Suppressor macrophage treated with lipopolysaccharide for 1 hour (primary cell): Measurements from ENCODE around the gene ALKBH6.
"Not testable (repeated sequence)": the region's sequence is repeated elsewhere in the genome, so short reads cannot be mapped to it uniquely, and the experiment has no call there.

Experiments
- DNase-seq, 3 donors: peaks; one replicate each; pipeline ENCODE4 v3.0.0-alpha.2; 2020 to 2022

Gene ALKBH6

DNA sequence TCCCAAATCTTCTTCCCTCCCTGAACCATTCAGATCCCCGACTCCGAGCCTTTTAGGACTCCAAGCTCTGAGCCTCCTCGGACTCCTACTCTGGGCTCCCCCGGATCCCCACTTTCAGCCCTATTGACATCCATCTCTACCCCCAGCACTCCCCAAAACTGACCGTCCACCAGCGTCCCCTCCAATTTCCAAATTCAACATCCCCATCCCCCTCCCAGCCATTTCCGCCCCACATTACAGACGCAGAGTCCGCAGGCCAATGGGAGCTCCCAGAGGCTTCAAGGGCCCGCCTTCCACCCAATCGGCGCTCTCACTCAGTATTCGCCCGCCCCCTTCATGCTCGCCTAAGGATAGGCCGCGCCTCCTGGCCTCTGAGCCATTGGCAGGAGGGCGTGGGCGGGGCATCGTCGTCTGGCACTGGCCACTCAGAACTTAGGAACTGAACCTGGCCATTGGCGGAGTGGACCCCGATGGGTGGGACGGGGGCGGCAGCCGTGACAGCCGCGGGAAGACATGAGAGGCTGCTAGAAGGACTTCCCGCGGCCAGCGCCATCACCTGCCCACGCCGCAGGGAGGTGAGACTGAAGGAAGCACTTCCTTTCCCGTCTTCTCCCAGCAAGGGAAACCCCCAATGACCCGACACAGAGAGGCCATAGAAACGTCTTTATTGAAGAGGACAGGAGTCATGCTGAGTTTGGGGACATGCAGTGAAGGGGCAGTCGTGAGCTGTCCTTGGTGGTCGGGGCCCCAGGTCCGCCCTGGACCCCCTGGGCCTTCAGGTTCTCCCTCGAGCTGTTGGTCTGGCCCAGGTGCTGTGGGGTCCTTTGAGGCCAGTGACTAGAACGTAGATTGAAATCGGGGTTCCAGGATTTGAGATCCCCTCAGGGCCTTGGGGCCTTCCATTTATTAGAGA lies at the start of gene ALKBH6:
TSS of gene ALKBH6 (minus strand) at position 202 of the 913 bp plus-strand sequence. CDS start 816 bp downstream, outside the sequence.
- peak; percentile 100 for DNase-seq

- no peak for DNase-seq
These were observed 47.4 kb upstream of the ALKBH6 start for GRCh38 chr19:36061367-36061766.

DNA sequence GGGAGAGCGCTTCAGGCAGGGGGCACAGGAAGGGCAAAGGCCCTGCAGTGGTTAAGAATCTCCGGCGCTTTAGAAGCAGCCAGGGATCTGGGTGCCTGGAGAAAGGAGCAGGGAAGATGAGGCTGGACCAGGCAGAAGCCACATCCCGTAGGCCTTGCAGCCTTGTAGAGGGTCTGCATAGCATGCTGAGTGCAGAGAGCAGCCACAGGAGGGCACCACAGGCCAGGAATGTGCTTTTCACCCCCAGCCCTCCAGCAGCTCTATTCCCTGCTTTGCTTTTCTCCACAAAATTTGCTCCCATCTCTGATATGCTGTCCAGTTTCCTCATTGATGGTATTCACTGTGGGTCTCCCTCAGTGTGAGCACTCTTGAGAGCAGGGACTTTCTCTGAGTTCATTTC lies 46.4 kb upstream of the ALKBH6 start:
- DNase-seq = peak in 2 of 3 donors; percentile 46 to 49

DNA sequence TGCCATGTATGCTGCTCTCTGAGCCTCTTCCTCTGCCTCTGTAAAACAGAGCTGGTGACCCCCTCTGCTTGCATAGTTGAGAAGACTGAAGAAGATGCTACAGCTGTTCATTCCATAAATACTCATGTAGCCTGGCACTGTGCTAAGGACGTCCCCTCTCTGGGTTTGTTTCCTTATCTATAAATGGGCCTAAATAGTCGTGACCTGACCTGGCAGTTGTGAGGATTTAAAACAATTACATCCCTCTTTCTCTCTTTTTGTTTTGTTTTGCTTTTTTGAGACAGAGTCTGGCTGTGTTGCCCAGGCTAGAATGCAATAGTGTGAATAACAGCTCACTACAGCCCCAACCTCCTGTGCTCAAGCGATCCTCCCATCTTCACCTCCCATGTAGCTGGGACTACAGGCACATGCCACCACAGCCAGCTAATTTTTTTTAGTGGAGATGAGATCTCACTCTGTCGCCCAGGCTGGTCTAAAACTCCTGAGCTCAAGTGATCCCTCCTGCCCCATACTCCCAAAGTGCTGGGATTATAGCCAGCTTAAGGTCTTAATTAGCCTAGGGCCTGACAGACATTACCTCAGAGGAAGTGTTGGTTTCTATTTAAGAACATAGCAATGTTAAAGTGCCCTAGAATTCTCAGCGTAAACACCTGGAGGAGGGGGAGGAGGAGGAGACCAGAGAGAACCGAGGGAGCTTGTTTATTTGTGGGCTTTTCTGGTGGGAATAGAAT lies 45.3 kb upstream of the ALKBH6 start:
- DNase-seq = no peak

GRCh38 chr19:36058481-36059179 lies 44.6 kb upstream of the ALKBH6 start:
- no peak for DNase-seq

DNA sequence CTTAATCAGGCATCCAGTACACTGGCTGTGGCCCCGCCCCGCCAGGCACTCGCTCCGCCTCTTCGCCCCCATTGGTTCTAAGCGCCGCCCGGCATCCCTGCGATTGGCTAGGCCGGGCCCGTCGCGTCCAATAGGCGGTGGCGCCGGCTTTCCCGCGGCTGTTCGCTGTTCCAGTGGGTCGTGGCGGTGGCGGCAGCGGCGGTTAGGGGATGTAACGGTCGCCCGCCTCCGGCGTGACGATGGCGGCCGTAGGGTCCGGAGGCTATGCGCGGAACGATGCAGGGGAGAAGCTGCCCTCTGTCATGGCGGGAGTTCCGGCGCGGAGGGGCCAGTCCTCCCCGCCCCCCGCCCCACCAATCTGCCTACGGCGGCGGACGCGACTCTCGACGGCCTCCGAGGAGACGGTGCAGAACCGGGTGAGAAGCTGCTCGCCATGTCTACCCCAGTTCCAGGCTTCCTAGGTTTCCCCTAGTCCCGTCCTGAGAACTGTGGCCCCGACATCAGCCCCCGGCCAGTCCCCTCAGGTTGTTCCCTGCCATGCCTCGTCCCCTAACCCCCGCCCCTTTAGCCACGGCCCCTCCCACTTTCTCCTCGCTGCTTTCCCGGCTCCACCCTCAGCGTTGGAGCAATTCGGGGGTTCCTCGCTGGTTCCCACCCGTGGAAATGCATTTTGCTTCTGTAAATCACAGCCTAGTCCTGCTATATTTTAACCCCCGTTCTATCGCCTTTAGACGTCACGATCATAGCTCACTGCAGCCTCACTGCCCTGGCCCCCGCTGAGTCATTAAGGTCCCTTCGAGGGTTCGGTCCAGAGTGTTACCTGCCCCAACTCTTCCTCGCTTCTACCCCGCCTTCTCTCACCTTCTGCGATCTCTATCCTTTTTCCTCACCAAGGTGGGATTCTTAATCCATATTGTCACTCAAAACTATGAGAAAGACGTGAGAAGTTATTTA lies 41.0 kb upstream of the ALKBH6 start, which contains the start of gene WDR62:
TSS of gene WDR62 (plus strand) at position 165 of the 954 bp plus-strand sequence. CDS start at position 240, 75 bp downstream.
- DNase-seq = peak; percentile 96 to 98 (median 98)

DNA sequence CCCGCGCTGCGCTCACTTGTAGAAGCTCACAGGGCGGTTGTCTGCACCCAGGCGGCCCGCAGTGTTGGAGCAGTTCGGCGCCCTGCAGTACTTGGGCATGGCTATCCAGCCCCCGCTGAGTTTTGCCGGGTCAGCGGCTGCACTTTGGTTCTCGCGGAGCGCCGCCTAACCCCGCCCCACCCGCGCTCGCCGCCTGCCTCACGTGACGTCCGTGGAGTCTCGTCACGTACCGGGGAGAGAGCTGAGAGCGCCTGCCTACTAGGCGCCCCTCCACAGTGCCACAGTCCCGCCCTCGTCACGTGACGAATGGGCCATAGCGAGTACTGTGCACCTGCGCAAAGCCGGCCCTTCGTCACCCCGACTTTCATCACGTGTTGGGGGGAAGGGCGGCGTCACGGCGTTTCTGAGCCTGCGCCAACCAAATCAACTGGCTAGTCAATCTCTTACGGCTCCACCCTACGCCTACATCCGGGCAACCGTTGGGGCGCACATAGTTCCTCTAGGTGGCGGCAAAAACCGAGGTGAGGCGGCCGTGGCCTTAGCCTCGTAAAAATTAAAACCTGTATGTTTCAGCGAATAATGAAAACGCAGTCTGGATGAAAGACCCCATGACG lies 40.2 kb upstream of the ALKBH6 start, which contains the start of gene THAP8:
TSS of gene THAP8 (minus strand) at position 167 of the 614 bp plus-strand sequence. CDS start at position 99, 68 bp downstream.
- DNase-seq = peak; percentile 99 to 100 (median 100)

GRCh38 chr19:36051637-36052036 lies 37.6 kb upstream of the ALKBH6 start:
- DNase-seq = no peak

DNA sequence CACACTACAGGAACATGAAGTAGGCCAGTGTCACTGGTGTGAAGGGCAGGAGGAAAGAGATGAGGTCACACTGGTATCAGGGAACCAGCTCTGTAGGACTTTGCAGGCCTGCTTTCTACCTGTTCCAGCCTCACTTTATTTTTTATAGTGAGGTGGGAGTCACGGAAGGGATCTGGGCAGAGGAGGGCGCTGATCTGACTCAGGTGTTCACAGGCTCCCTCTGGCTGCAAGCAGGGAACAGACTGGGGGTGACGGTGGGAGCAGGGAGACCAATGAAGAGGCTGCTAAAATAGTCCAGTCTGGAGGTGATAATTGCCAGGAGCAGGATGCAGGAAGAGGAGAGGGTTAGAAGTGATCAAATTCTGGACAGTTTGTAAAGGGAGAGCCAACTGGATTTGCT lies 37.2 kb upstream of the ALKBH6 start:
- DNase-seq = no peak

- no peak for DNase-seq
These were observed 35.2 kb upstream of the ALKBH6 start for GRCh38 chr19:36049080-36049698.

- no peak for DNase-seq
These were observed 33.8 kb upstream of the ALKBH6 start for GRCh38 chr19:36047835-36048234.

- DNase-seq = no peak
These were observed 32.5 kb upstream of the ALKBH6 start for GRCh38 chr19:36046443-36047050.

GRCh38 chr19:36043952-36044351 lies 29.9 kb upstream of the ALKBH6 start:
- no peak for DNase-seq

DNA sequence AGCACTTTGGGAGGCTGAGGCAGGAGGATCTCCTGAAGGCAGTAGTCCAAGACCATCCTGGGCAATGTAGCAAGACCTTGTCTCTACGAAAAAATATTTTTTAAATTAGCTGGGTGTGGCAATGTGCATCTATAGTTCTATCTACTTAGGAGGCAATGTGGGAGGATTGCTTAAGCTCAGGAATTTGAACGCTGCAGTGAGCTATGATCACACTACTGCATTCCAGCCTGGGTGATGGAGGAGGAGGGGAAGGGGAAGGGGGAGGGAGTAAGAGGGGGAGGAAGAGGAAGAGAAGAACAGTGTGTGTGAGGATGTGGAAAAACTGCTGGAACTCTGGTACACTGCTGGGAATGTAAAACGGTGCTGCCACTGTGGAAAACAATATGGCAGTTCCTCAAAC lies 27.8 kb upstream of the ALKBH6 start:
- DNase-seq = peak; percentile 52 to 61 (median 61)

DNA sequence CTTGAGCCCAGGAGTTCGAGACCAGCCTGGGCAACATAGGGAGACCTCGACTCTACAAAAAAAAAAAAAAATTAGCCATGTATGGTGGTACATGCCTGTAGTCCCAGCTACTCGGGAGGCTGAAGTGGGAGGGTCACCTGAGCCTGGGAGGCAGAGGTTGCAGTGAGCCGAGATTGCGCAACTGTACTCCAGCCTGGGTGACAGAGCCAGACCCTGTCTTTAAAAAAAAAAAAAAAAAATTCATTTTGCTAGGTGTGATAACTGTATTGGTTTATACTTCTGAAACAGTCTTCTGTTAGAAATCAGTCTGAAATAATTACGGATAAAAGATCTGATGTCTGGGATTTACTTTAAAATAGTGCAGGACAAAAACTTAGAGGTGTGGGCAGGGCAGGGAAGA lies 27.1 kb upstream of the ALKBH6 start:
- not testable (repeated sequence) for DNase-seq

DNA sequence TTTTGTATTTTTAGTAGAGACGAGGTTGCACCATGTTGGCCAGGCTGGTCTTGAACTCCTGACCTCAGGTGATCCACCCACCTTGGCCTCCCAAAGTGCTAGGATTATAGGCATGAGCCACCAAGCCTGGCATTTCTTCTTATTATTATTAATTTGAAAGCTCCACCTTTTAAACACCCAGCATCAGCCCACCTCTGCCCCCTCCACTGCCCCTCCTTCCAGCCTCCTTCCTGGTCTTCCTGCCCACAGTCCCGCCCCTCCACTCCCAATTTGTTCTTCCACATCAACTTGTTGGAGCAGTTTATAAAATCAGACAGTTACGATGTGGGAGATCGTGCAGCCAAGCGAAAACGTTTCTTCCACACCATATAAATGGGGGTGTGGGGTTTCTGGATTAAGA lies 26.5 kb upstream of the ALKBH6 start:
- no peak for DNase-seq

GRCh38 chr19:36032251-36033104 lies 18.5 kb upstream of the ALKBH6 start, which contains the start of gene CLIP3:
Gene CLIP3, minus strand, starts transcription at chr19:36032873. Its CDS starts 516 bp downstream, at chr19:36032357.
- DNase-seq = peak in 1 of 3 donors; percentile 35

DNA sequence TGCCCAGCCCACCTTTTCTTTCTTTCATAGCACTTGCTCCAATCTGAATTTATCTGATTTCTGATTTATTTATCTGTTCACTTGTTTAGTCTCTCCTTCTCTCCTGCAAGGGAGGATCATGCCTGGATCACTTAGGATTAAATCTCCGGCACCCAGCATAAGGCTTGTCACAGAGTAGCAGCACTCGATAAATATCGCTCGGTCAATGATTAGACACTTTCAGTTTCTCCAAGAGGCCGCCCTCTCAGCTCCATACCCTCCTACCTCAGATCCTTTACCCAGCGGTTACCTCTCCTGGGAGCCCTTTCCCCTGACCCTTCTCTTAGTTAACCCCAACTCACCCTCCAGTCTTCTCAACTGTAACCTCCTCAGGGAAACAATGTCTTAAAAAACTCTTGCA lies 17.3 kb upstream of the ALKBH6 start:
- no peak for DNase-seq
